ENCODE data around the gene PTPN14. TPM values are rescaled to one million over a fixed set of nuclear protein-coding genes. Genes with fewer than 3 reads are reported as not detected.

PTPN14 gene
- total RNA-seq, 4 donors from 2014 or later, result 59.4 to 118 (median 66.1) TPM

GRCh38 chr1:214435867-214436266 lies 115.5 kb downstream of the PTPN14 start:
- no peak overlapping the region for H3K4me3 ChIP-seq (ENCODE audit: low read depth, poor library complexity, severe bottlenecking)
- WGBS, 2 donors, result 89 to 91% methylated on average over 4 of the region's 4 CpGs
- no peak for DNase-seq (ENCODE audit: low spot score in 2 of 2)
- intact Hi-C loops (cut with DNase I; ENCODE audit: low total_unique reads), result no loop called here
- no peak for TF ChIP-seq POLR2A (IDR thresholded peaks at IDR 0.05)
- TF ChIP-seq, protein P1, sequence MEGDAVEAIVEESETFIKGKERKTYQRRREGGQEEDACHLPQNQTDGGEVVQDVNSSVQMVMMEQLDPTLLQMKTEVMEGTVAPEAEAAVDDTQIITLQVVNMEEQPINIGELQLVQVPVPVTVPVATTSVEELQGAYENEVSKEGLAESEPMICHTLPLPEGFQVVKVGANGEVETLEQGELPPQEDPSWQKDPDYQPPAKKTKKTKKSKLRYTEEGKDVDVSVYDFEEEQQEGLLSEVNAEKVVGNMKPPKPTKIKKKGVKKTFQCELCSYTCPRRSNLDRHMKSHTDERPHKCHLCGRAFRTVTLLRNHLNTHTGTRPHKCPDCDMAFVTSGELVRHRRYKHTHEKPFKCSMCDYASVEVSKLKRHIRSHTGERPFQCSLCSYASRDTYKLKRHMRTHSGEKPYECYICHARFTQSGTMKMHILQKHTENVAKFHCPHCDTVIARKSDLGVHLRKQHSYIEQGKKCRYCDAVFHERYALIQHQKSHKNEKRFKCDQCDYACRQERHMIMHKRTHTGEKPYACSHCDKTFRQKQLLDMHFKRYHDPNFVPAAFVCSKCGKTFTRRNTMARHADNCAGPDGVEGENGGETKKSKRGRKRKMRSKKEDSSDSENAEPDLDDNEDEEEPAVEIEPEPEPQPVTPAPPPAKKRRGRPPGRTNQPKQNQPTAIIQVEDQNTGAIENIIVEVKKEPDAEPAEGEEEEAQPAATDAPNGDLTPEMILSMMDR (IDR thresholded peaks at IDR 0.05), result no peak

- intact Hi-C loops (cut with DNase I; ENCODE audit: low total_unique reads), result no loop called here
- 79 to 85% methylated on average over 1 of the region's 1 CpG for WGBS, 2 donors
- DNase-seq (ENCODE audit: low spot score in 2 of 2), result no peak
- no peak for TF ChIP-seq POLR2A (IDR thresholded peaks at IDR 0.05)
- TF ChIP-seq, protein P1 (IDR thresholded peaks at IDR 0.05), result no peak
- no peak overlapping the region for H3K4me3 ChIP-seq (ENCODE audit: low read depth, poor library complexity, severe bottlenecking)
These were observed 119.2 kb downstream of the PTPN14 start for GRCh38 chr1:214432245-214432644.

DNA sequence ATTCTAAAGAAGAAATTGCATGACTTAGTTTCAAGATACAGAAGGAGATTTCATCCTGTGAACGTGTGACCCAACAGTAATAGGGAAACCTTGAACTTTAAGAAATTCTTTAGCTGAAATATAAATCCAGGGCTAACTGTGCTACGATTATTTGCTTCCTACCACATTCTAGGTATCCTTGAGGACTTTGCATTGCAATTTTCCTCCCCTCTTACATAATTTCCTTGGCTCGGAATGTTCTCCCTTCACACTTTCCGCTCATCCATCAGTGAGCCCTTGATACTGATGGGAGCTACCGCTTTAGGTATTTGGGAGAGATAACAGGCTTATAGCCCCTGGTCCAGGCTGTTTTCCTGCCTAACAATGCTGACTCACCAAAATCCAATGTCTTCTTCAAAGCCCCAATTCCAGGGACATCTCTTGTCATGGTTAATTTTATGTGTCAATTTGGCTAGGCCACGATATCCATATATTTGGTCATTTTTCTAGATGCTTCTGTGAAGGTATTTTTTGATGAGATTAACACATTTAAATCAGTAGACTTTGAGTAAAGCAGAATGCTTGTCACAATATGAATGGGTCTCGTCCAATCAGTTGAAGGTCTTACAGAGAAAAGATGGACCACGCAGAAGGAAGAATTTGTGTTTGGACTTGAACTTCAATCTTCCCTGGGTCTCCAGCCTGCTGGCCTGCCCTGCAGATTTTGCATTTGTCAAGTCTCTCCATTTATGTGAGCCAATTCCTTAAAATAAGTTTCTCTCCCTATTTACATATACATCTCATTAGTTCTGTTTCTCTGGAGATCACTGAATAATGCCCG lies 121.2 kb downstream of the PTPN14 start:
- WGBS, 2 donors, result 88 to 90% methylated on average over 9 of the region's 9 CpGs
- DNase-seq (ENCODE audit: low spot score in 2 of 2), result no peak
- TF ChIP-seq POLR2A (IDR thresholded peaks at IDR 0.05), result no peak
- TF ChIP-seq, protein P1 (IDR thresholded peaks at IDR 0.05), result no peak
- H3K4me3 ChIP-seq (ENCODE audit: low read depth, poor library complexity, severe bottlenecking), result no peak overlapping the region
- intact Hi-C loops (cut with DNase I; ENCODE audit: low total_unique reads), result no loop called here

DNA sequence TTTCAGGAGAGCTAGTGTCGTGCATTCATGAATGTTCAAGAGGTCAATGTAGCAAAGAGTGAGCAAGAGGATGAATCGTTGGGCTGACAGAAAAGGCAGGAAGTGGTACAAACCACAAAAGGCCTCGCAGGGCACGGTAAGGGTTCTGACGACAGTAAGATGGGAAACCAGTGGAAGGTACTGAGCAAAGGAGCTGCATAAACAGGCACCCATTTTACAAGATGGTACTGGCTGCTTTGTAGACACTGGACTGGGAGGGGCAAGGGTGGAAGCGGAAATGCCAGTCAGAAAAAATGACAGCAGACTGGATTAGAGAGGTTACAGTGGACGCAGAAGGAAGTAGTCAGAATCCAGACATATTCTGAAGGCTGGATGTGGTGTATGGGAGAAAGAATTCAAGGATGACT lies 123.5 kb downstream of the PTPN14 start:
- H3K4me3 ChIP-seq (ENCODE audit: low read depth, poor library complexity, severe bottlenecking), result no peak overlapping the region
- intact Hi-C loops (cut with DNase I; ENCODE audit: low total_unique reads), result no loop called here
- TF ChIP-seq POLR2A (IDR thresholded peaks at IDR 0.05), result no peak
- TF ChIP-seq, protein P1 (IDR thresholded peaks at IDR 0.05), result no peak
- DNase-seq (ENCODE audit: low spot score in 2 of 2), result no peak
- WGBS, 2 donors, result 60 to 63% methylated on average over 7 of the region's 7 CpGs

DNA sequence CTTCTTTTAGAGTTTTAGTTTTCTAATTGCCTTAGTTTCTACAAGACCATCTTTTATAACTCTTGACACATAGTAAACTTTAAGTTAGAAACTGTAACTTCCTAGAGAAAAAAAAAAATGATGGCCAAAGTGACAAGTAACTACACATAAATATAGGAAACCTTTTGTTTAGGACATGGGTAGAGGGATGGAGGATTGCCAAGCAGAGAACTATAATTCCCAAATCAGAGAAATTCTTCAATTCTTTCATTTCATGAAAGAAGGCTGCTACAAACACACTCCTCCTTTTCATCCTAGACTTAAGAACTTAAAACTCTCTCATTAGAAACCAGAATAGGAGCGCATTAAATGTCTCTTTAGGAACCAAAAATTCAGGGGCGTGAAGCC lies 125.0 kb downstream of the PTPN14 start:
- no peak for TF ChIP-seq POLR2A (IDR thresholded peaks at IDR 0.05)
- TF ChIP-seq, protein P1 (IDR thresholded peaks at IDR 0.05), result no peak
- 59 to 64% methylated on average over 2 of the region's 2 CpGs for WGBS, 2 donors
- intact Hi-C loops (cut with DNase I; ENCODE audit: low total_unique reads), result no loop called here
- no peak for DNase-seq (ENCODE audit: low spot score in 2 of 2)
- no peak overlapping the region for H3K4me3 ChIP-seq (ENCODE audit: low read depth, poor library complexity, severe bottlenecking)

Measured in lower leg skin (tissue), 4 donors.